GM23338 (cell line): Measurements from ENCODE around the gene IL17C. TPM values are rescaled to one million over a fixed set of nuclear protein-coding genes. Genes with fewer than 3 reads are reported as not detected.

Source experiments
- ATAC-seq: fragments of 200-7000 bp; cut with Tn5 transposase; 3 replicates; pipeline ENCODE4 v1.9.1; 2020
- DNase-seq: peaks from one replicate; pipeline ENCODE4 v3.0.0-alpha.2; 2015; ENCODE audit warnings: low spot score
- H2AFZ ChIP-seq: fragments of 200-600 bp; sonication (generic); 2 replicates; pipeline ENCODE4 v1.8.0; 2016; ENCODE audit warnings: antibody characterized with exemption, mild to moderate bottlenecking, moderate library complexity
- H3F3A ChIP-seq: fragments of 200-600 bp; sonication (generic); replicated peaks from 2 replicates; pipeline ENCODE4 v1.8.0; 2017; ENCODE audit warnings: antibody characterized with exemption, mixed run types, low read depth
- H3K27ac ChIP-seq: fragments of 200-600 bp; sonication (generic); 2 replicates; pipeline ENCODE4 v1.6.1; 2016; ENCODE audit warnings: low read depth
- H3K27me3 ChIP-seq: fragments of 200-600 bp; sonication (generic); 2 replicates; pipeline ENCODE4 v1.8.0; 2016; ENCODE audit warnings: mild to moderate bottlenecking, mixed run types, moderate library complexity; ENCODE audit not compliant: insufficient read depth
- H3K36me3 ChIP-seq: fragments of 200-600 bp; sonication (generic); 2 replicates; pipeline ENCODE4 v1.8.0; 2016; ENCODE audit warnings: mild to moderate bottlenecking; ENCODE audit not compliant: insufficient read depth
- H3K4me1 ChIP-seq: fragments of 200-600 bp; sonication (generic); 2 replicates; pipeline ENCODE4 v1.8.0; 2016; ENCODE audit warnings: mild to moderate bottlenecking, moderate library complexity; ENCODE audit not compliant: insufficient read depth
- H3K4me2 ChIP-seq: fragments of 200-600 bp; sonication (generic); 2 replicates; pipeline ENCODE4 v1.7.1; 2017; ENCODE audit warnings: mixed run types
- H3K4me3 ChIP-seq: fragments of 200-600 bp; sonication (generic); 2 replicates; pipeline ENCODE4 v1.6.1; 2016; ENCODE audit warnings: mixed run types
- H3K79me2 ChIP-seq: fragments of 200-600 bp; sonication (generic); replicated peaks from 2 replicates; pipeline ENCODE4 v1.8.0; 2017; ENCODE audit warnings: mild to moderate bottlenecking; ENCODE audit not compliant: insufficient read depth
- H3K9me2 ChIP-seq: fragments of 200-600 bp; sonication (generic); 2 replicates; pipeline ENCODE4 v1.8.0; 2017; ENCODE audit not compliant: insufficient read depth
- H4K20me1 ChIP-seq: fragments of 200-600 bp; sonication (generic); replicated peaks from 2 replicates; pipeline ENCODE4 v1.8.0; 2017; ENCODE audit warnings: mild to moderate bottlenecking; ENCODE audit not compliant: insufficient read depth
- H3K27ac Mint-ChIP-seq: 2 replicates; pipeline ENCODE4 v1.8.0; 2020; ENCODE audit warnings: inconsistent platforms, mild to moderate bottlenecking, moderate library complexity, mixed read lengths
- H3K27me3 Mint-ChIP-seq: 3 replicates; pipeline ENCODE4 v1.8.0; 2022; ENCODE audit warnings: low read depth, mild to moderate bottlenecking, moderate library complexity, mixed read lengths, inconsistent platforms; ENCODE audit not compliant: insufficient read depth, poor library complexity
- H3K36me3 Mint-ChIP-seq: 3 replicates; pipeline ENCODE4 v1.8.0; 2021; ENCODE audit warnings: low read depth, mild to moderate bottlenecking, inconsistent platforms, moderate library complexity, mixed read lengths
- H3K4me1 Mint-ChIP-seq: 3 replicates; pipeline ENCODE4 v1.8.0; 2020; ENCODE audit warnings: mild to moderate bottlenecking, inconsistent platforms, mixed read lengths
- H3K4me3 Mint-ChIP-seq: 3 replicates; pipeline ENCODE4 v1.8.0; 2021; ENCODE audit warnings: moderate library complexity, mild to moderate bottlenecking, inconsistent platforms, mixed read lengths
- H3K9me3 Mint-ChIP-seq: 3 replicates; pipeline ENCODE4 v1.8.0; 2020; ENCODE audit warnings: moderate library complexity, mild to moderate bottlenecking, inconsistent platforms, mixed read lengths
- CREB1 ChIP-seq: fragments of 250-450 bp; sonication (Bioruptor Pico); IDR thresholded peaks from 2 replicates; pipeline ENCODE4 v1.5.0; 2020; ENCODE audit warnings: low read depth, mild to moderate bottlenecking, moderate library complexity
- CTCF ChIP-seq, 2 experiments: fragments of 200-600 bp in 1 of 2; sonication (generic) in 1 of 2; conservative IDR thresholded peaks; 2 replicates each; pipeline versions ENCODE4 v1.5.1 to v1.6.1; 2016 to 2017; ENCODE audit warnings: antibody characterized with exemption in 2 of 2, low read depth in 2 of 2, mild to moderate bottlenecking in 2 of 2, moderate library complexity in 1 of 2
- ETS1 ChIP-seq: IDR thresholded peaks from 2 replicates; pipeline ENCODE4 v1.6.1; 2016; ENCODE audit warnings: antibody characterized with exemption
- EZH2 ChIP-seq: fragments of 200-600 bp; sonication (generic); IDR thresholded peaks from one replicate; pipeline ENCODE4 v1.8.0; 2017; ENCODE audit warnings: antibody characterized with exemption, mild to moderate bottlenecking, low read depth; ENCODE audit not compliant: unreplicated experiment
- NANOG ChIP-seq: IDR thresholded peaks from 2 replicates; pipeline ENCODE4 v1.6.1; 2016; ENCODE audit warnings: antibody characterized with exemption, borderline replicate concordance
- POLR2AphosphoS5 ChIP-seq: IDR thresholded peaks from 2 replicates; pipeline ENCODE4 v1.6.1; 2016; ENCODE audit warnings: antibody characterized with exemption, low read depth
- STAT1 ChIP-seq: IDR thresholded peaks from one replicate; pipeline ENCODE4 v1.6.1; 2016; ENCODE audit warnings: antibody characterized with exemption; ENCODE audit not compliant: unreplicated experiment
- ZNF114 ChIP-seq: fragments of 250-450 bp; sonication (Bioruptor Pico); IDR thresholded peaks from 2 replicates; pipeline ENCODE4 v1.5.0; 2020; ENCODE audit warnings: mild to moderate bottlenecking, moderate library complexity
- ZNF331 ChIP-seq: fragments of 250-450 bp; sonication (Bioruptor Pico); IDR thresholded peaks from 2 replicates; pipeline ENCODE4 v1.5.0; 2020; ENCODE audit warnings: low read depth, mild to moderate bottlenecking, moderate library complexity
- polyA plus RNA-seq: library from polyadenylated mRNA; unstranded; fragments of >200 nt; fragmentation: Nextera tagmentation; extraction: Ambion mirVana; gene quantifications from 2 replicates; pipeline ENCODE4 v1.2.1, GENCODE V29; 2016
- total RNA-seq: library from RNA; depleted of rRNA; stranded (reverse); fragments of >200 nt; shearing (Covaris generic); gene quantifications from 2 replicates; pipeline ENCODE4 v1.2.3, GENCODE V29; 2014
- TF ChIP-seq, protein P1 (sequence below): IDR thresholded peaks from one replicate; pipeline ENCODE4 v1.6.1; 2018; ENCODE audit warnings: antibody characterized with exemption; ENCODE audit not compliant: unreplicated experiment

Gene IL17C
- total and polyA plus RNA-seq, 2 experiments from 2014 or later: 2.7 to 3.9 TPM

DNA sequence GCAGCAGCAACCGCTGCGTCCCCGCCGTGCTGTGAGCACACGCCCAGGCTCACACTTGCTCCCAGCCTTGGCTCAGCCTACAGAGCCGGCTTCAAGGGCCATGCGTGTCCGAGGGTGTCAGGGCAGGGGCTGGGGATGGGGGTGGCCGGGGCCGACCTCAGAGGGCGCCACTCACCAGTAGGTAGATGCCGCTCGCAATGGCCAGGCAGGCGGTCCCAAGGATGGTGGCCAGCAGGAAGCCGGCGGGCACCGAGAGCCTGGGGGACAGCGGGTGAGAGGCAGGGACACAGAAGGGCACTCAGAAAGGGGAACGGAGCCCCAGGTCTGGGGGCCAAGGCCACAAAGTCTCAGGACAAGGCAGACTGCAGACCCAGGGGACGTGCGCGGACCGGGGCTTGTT lies 7.6 kb downstream of the IL17C start:
- Histone ChIP-seq H3K9me2 (no peaks in the 10 kb centered on the region), H2AFZ (no peak overlapping the region), H3K4me1 (peaks cover 7% of the 10 kb centered on the region; the same call in 1 of the 2 replicates), H3K4me2 (no peak overlapping the region), H3K27ac (no peak overlapping the region), H3K79me2 (peaks cover 14% of the 10 kb centered on the region; the same call in 1 of the 2 replicates), H3F3A (0 out of 2 replicates have a peak, but pooled peaks cover 3% of the 10 kb centered on the region), H3K27me3 (no peaks in the 10 kb centered on the region), H3K36me3 (no peaks in the 10 kb centered on the region), H4K20me1 (peaks cover 7% of the 10 kb centered on the region; the same call in 1 of the 2 replicates), H3K4me3 (no peak overlapping the region)
- peaks cover 18% of the 10 kb centered on the region for H3K27me3 Mint-ChIP-seq
- peaks cover 3% of the 10 kb centered on the region; the same call in 1 of the 3 replicates for H3K9me3 Mint-ChIP-seq
- H3K36me3 Mint-ChIP-seq: peaks cover 21% of the 10 kb centered on the region; the same call in 2 of the 3 replicates
- DNase-seq (no peak), ATAC-seq (no peak)
- H3K27ac Mint-ChIP-seq: peak overlapping the region; percentile 81; the same call in 1 of the 2 replicates
- H3K4me1 Mint-ChIP-seq: peaks cover 11% of the 10 kb centered on the region
- no peak overlapping the region for H3K4me3 Mint-ChIP-seq
- peak in 1 of 2 experiments; percentile 20; a peak in 2 of 4 replicates for TF ChIP-seq CTCF (conservative IDR thresholded peaks at IDR 0.05; ENCODE audit: low read depth in 2 of 2)
- TF ChIP-seq ETS1: no peak

GRCh38 chr16:88646345-88647034 lies 8.1 kb downstream of the IL17C start:
- Histone ChIP-seq H3K9me2 (no peaks in the 10 kb centered on the region), H2AFZ (no peak overlapping the region), H3F3A (0 out of 2 replicates have a peak, but pooled peaks cover 3% of the 10 kb centered on the region), H3K27me3 (no peaks in the 10 kb centered on the region), H3K36me3 (no peaks in the 10 kb centered on the region), H3K4me3 (no peak overlapping the region), H3K79me2 (peaks cover 14% of the 10 kb centered on the region; the same call in 1 of the 2 replicates), H3K4me2 (no peak overlapping the region), H4K20me1 (peaks cover 7% of the 10 kb centered on the region; the same call in 1 of the 2 replicates), H3K27ac (no peak overlapping the region), H3K4me1 (peaks cover 10% of the 10 kb centered on the region; the same call in 1 of the 2 replicates)
- Mint-ChIP-seq H3K36me3 (peaks cover 21% of the 10 kb centered on the region; the same call in 2 of the 3 replicates), H3K9me3 (no peaks in the 10 kb centered on the region), H3K27me3 (peaks cover 16% of the 10 kb centered on the region), H3K4me3 (no peak overlapping the region), H3K27ac (peak overlapping the region; percentile 81; the same call in 1 of the 2 replicates), H3K4me1 (peaks cover 11% of the 10 kb centered on the region)
- ATAC-seq (no peak), DNase-seq (no peak)
- TF ChIP-seq, protein P1, sequence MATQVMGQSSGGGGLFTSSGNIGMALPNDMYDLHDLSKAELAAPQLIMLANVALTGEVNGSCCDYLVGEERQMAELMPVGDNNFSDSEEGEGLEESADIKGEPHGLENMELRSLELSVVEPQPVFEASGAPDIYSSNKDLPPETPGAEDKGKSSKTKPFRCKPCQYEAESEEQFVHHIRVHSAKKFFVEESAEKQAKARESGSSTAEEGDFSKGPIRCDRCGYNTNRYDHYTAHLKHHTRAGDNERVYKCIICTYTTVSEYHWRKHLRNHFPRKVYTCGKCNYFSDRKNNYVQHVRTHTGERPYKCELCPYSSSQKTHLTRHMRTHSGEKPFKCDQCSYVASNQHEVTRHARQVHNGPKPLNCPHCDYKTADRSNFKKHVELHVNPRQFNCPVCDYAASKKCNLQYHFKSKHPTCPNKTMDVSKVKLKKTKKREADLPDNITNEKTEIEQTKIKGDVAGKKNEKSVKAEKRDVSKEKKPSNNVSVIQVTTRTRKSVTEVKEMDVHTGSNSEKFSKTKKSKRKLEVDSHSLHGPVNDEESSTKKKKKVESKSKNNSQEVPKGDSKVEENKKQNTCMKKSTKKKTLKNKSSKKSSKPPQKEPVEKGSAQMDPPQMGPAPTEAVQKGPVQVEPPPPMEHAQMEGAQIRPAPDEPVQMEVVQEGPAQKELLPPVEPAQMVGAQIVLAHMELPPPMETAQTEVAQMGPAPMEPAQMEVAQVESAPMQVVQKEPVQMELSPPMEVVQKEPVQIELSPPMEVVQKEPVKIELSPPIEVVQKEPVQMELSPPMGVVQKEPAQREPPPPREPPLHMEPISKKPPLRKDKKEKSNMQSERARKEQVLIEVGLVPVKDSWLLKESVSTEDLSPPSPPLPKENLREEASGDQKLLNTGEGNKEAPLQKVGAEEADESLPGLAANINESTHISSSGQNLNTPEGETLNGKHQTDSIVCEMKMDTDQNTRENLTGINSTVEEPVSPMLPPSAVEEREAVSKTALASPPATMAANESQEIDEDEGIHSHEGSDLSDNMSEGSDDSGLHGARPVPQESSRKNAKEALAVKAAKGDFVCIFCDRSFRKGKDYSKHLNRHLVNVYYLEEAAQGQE: no peak
- TF ChIP-seq ZNF114 (CRISPR knock-in tag) (no peak), NANOG (no peak), STAT1 (no peak), CREB1 (no peak), CTCF (conservative IDR thresholded peaks at IDR 0.05; ENCODE audit: low read depth in 2 of 2) (no peak), POLR2AphosphoS5 (no peak), ZNF331 (no peak), EZH2 (no peak)
